ENCODE results near the gene CCDC106.

The CCDC106 gene

GRCh38 chr19:55654868-55655647 is 7.0 kb downstream of the CCDC106 start, which contains the start of gene U2AF2 (continued):
- no peak for TF ChIP-seq SCRT1 (tag by site-specific recombination; IDR thresholded peaks at IDR 0.05; ENCODE audit: borderline replicate concordance)
- TF ChIP-seq ZBTB20 (tag by site-specific recombination; IDR thresholded peaks at IDR 0.05), result peak; percentile 97
- no peak for TF ChIP-seq ZNF433 (tag by site-specific recombination; IDR thresholded peaks at IDR 0.05; ENCODE audit: low read depth)
- TF ChIP-seq, protein P1, sequence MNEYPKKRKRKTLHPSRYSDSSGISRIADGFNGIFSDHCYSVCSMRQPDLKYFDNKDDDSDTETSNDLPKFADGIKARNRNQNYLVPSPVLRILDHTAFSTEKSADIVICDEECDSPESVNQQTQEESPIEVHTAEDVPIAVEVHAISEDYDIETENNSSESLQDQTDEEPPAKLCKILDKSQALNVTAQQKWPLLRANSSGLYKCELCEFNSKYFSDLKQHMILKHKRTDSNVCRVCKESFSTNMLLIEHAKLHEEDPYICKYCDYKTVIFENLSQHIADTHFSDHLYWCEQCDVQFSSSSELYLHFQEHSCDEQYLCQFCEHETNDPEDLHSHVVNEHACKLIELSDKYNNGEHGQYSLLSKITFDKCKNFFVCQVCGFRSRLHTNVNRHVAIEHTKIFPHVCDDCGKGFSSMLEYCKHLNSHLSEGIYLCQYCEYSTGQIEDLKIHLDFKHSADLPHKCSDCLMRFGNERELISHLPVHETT (tag by site-specific recombination; IDR thresholded peaks at IDR 0.05), result 0 out of 2 replicates have a peak, but pooled peaks have one; percentile 20
- no peak for TF ChIP-seq ZNF274 (IDR thresholded peaks at IDR 0.05; ENCODE audit: low read length)
- no peak for TF ChIP-seq ZNF274 (tag by site-specific recombination; IDR thresholded peaks at IDR 0.05; ENCODE audit: borderline replicate concordance)
- no peak for TF ChIP-seq BCL11A (tag by site-specific recombination; IDR thresholded peaks at IDR 0.05; ENCODE audit: low read depth)
- no peak for TF ChIP-seq ZNF148 (tag by site-specific recombination; IDR thresholded peaks at IDR 0.05; ENCODE audit: borderline replicate concordance)
- TF ChIP-seq ZNF26 (tag by site-specific recombination; IDR thresholded peaks at IDR 0.05), result no peak
- TF ChIP-seq, protein P2, sequence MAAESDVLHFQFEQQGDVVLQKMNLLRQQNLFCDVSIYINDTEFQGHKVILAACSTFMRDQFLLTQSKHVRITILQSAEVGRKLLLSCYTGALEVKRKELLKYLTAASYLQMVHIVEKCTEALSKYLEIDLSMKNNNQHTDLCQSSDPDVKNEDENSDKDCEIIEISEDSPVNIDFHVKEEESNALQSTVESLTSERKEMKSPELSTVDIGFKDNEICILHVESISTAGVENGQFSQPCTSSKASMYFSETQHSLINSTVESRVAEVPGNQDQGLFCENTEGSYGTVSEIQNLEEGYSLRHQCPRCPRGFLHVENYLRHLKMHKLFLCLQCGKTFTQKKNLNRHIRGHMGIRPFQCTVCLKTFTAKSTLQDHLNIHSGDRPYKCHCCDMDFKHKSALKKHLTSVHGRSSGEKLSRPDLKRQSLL (tag by site-specific recombination; IDR thresholded peaks at IDR 0.05), result no peak
- TF ChIP-seq ZNF223 (tag by site-specific recombination; IDR thresholded peaks at IDR 0.05), result no peak
- TF ChIP-seq ZXDB (tag by site-specific recombination; IDR thresholded peaks at IDR 0.05), result peak; percentile 84
- TF ChIP-seq CTCF (tag by site-specific recombination; IDR thresholded peaks at IDR 0.05), result 0 out of 2 replicates have a peak, but pooled peaks have one; percentile 21
- no peak for TF ChIP-seq ZNF362 (tag by site-specific recombination; IDR thresholded peaks at IDR 0.05)
- TF ChIP-seq, protein P3, sequence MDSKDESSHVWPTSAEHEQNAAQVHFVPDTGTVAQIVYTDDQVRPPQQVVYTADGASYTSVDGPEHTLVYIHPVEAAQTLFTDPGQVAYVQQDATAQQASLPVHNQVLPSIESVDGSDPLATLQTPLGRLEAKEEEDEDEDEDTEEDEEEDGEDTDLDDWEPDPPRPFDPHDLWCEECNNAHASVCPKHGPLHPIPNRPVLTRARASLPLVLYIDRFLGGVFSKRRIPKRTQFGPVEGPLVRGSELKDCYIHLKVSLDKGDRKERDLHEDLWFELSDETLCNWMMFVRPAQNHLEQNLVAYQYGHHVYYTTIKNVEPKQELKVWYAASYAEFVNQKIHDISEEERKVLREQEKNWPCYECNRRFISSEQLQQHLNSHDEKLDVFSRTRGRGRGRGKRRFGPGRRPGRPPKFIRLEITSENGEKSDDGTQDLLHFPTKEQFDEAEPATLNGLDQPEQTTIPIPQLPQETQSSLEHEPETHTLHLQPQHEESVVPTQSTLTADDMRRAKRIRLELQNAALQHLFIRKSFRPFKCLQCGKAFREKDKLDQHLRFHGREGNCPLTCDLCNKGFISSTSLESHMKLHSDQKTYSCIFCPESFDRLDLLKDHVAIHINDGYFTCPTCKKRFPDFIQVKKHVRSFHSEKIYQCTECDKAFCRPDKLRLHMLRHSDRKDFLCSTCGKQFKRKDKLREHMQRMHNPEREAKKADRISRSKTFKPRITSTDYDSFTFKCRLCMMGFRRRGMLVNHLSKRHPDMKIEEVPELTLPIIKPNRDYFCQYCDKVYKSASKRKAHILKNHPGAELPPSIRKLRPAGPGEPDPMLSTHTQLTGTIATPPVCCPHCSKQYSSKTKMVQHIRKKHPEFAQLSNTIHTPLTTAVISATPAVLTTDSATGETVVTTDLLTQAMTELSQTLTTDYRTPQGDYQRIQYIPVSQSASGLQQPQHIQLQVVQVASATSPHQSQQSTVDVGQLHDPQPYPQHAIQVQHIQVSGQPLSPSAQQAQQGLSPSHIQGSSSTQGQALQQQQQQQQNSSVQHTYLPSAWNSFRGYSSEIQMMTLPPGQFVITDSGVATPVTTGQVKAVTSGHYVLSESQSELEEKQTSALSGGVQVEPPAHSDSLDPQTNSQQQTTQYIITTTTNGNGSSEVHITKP (tag by site-specific recombination; IDR thresholded peaks at IDR 0.05), result peak; percentile 76; the same call in 1 of the 2 replicates
- no peak for TF ChIP-seq MZF1 (tag by site-specific recombination; IDR thresholded peaks at IDR 0.05; ENCODE audit: borderline replicate concordance)
- TF ChIP-seq ZNF184 (tag by site-specific recombination; IDR thresholded peaks at IDR 0.05), result 0 out of 2 replicates have a peak, but pooled peaks have one; percentile 19
- no peak for TF ChIP-seq ZNF426 (tag by site-specific recombination; IDR thresholded peaks at IDR 0.05)
- TF ChIP-seq FEZF1 (tag by site-specific recombination; IDR thresholded peaks at IDR 0.05), result no peak
- TF ChIP-seq, protein P4, sequence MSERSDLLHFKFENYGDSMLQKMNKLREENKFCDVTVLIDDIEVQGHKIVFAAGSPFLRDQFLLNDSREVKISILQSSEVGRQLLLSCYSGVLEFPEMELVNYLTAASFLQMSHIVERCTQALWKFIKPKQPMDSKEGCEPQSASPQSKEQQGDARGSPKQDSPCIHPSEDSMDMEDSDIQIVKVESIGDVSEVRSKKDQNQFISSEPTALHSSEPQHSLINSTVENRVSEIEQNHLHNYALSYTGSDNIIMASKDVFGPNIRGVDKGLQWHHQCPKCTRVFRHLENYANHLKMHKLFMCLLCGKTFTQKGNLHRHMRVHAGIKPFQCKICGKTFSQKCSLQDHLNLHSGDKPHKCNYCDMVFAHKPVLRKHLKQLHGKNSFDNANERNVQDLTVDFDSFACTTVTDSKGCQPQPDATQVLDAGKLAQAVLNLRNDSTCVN (tag by site-specific recombination; optimal IDR thresholded peaks at IDR 0.05), result peak; percentile 96
- no peak for TF ChIP-seq ZNF214 (tag by site-specific recombination; IDR thresholded peaks at IDR 0.05; ENCODE audit: borderline replicate concordance)
- no peak for TF ChIP-seq ZNF138 (tag by site-specific recombination; IDR thresholded peaks at IDR 0.05; ENCODE audit: borderline replicate concordance)
- no peak for TF ChIP-seq ZNF211 (tag by site-specific recombination; IDR thresholded peaks at IDR 0.05; ENCODE audit: low read depth)
